SK-N-MC (cell line): ENCODE data around the gene NFKBIL1.

Experiments used
- EZH2 ChIP-seq: fragments of 200-600 bp; sonication (generic); IDR thresholded peaks from one replicate; pipeline ENCODE4 v1.6.1; 2017; ENCODE audit warnings: antibody characterized with exemption
- FOXP2 ChIP-seq: optimal IDR thresholded peaks from 2 replicates; pipeline ENCODE3; 2011; ENCODE audit warnings: mild to moderate bottlenecking, moderate library complexity; ENCODE audit not compliant: insufficient read depth; ENCODE audit errors: extremely low read length, control extremely low read depth
- POLR2AphosphoS5 ChIP-seq: IDR thresholded peaks from 2 replicates; pipeline ENCODE4 v1.6.1; 2012; ENCODE audit warnings: mild to moderate bottlenecking, low read depth, low read length, borderline replicate concordance

DNA sequence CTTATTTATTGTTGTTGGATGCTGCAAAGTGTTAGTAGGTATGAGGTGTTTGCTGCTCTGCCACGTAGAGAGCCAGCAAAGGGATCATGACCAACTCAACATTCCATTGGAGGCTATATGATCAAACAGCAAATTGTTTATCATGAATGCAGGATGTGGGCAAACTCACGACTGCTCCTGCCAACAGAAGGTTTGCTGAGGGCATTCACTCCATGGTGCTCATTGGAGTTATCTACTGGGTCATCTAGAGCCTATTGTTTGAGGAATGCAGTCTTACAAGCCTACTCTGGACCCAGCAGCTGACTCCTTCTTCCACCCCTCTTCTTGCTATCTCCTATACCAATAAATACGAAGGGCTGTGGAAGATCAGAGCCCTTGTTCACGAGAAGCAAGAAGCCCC, 37.4 kb upstream of the NFKBIL1 start:
- no peak for TF ChIP-seq POLR2AphosphoS5
- TF ChIP-seq EZH2: no peak
- TF ChIP-seq FOXP2: no peak
